ENCODE measurements around the gene PDLIM1. TPM values are rescaled to one million over a fixed set of nuclear protein-coding genes. Genes with fewer than 3 reads are reported as not detected.
A peak's percentile ranks its signal among the peaks of the same experiment; 100 is the strongest.

The PDLIM1 gene
- total RNA-seq, 1 donor from 2014 or later, result 54.7 TPM

- no peak overlapping the region for H3K4me3 ChIP-seq (ENCODE audit: low read depth, low read length)
- H3K27me3 ChIP-seq (ENCODE audit: control insufficient read depth, insufficient read depth, low read length), result no peaks in the 10 kb centered on the region
- no peak for DNase-seq (ENCODE audit: low read depth)
- no peaks in the 10 kb centered on the region for H3K36me3 ChIP-seq (ENCODE audit: control insufficient read depth, insufficient read depth, low read length)
- no peak for TF ChIP-seq CTCF (IDR thresholded peaks at IDR 0.05; ENCODE audit: insufficient read depth, low read length, poor library complexity, severe bottlenecking)
Observed at GRCh38 chr10:95221124-95221523, 69.7 kb downstream of the PDLIM1 start.

GRCh38 chr10:95220539-95220938, 70.3 kb downstream of the PDLIM1 start:
- TF ChIP-seq CTCF (IDR thresholded peaks at IDR 0.05; ENCODE audit: insufficient read depth, low read length, poor library complexity, severe bottlenecking), result no peak
- H3K4me3 ChIP-seq (ENCODE audit: low read depth, low read length), result no peak overlapping the region
- H3K27me3 ChIP-seq (ENCODE audit: control insufficient read depth, insufficient read depth, low read length), result no peaks in the 10 kb centered on the region
- H3K36me3 ChIP-seq (ENCODE audit: control insufficient read depth, insufficient read depth, low read length), result no peaks in the 10 kb centered on the region
- no peak for DNase-seq (ENCODE audit: low read depth)

GRCh38 chr10:95217476-95217875, 73.3 kb downstream of the PDLIM1 start:
- Histone ChIP-seq H3K36me3 (ENCODE audit: control insufficient read depth, insufficient read depth, low read length) (no peaks in the 10 kb centered on the region), H3K27me3 (ENCODE audit: control insufficient read depth, insufficient read depth, low read length) (no peaks in the 10 kb centered on the region), H3K4me3 (ENCODE audit: low read depth, low read length) (no peak overlapping the region)
- DNase-seq (ENCODE audit: low read depth), result no peak
- no peak for TF ChIP-seq CTCF (IDR thresholded peaks at IDR 0.05; ENCODE audit: insufficient read depth, low read length, poor library complexity, severe bottlenecking)

GRCh38 chr10:95214793-95215192, 76.0 kb downstream of the PDLIM1 start:
- DNase-seq (ENCODE audit: low read depth), result peak; percentile 56
- TF ChIP-seq CTCF (IDR thresholded peaks at IDR 0.05; ENCODE audit: insufficient read depth, low read length, poor library complexity, severe bottlenecking), result no peak
- no peak overlapping the region for H3K4me3 ChIP-seq (ENCODE audit: low read depth, low read length)
- H3K36me3 ChIP-seq (ENCODE audit: control insufficient read depth, insufficient read depth, low read length), result no peaks in the 10 kb centered on the region
- H3K27me3 ChIP-seq (ENCODE audit: control insufficient read depth, insufficient read depth, low read length), result no peaks in the 10 kb centered on the region

- no peak for TF ChIP-seq CTCF (IDR thresholded peaks at IDR 0.05; ENCODE audit: insufficient read depth, low read length, poor library complexity, severe bottlenecking)
- DNase-seq (ENCODE audit: low read depth), result no peak
- H3K4me3 ChIP-seq (ENCODE audit: low read depth, low read length), result no peak overlapping the region
- no peaks in the 10 kb centered on the region for H3K36me3 ChIP-seq (ENCODE audit: control insufficient read depth, insufficient read depth, low read length)
- no peaks in the 10 kb centered on the region for H3K27me3 ChIP-seq (ENCODE audit: control insufficient read depth, insufficient read depth, low read length)
Observed at GRCh38 chr10:95214369-95214768, 76.4 kb downstream of the PDLIM1 start.

- Histone ChIP-seq H3K4me3 (ENCODE audit: low read depth, low read length) (no peak overlapping the region), H3K27me3 (ENCODE audit: control insufficient read depth, insufficient read depth, low read length) (no peaks in the 10 kb centered on the region), H3K36me3 (ENCODE audit: control insufficient read depth, insufficient read depth, low read length) (peaks cover 1% of the 10 kb centered on the region)
- TF ChIP-seq CTCF (IDR thresholded peaks at IDR 0.05; ENCODE audit: insufficient read depth, low read length, poor library complexity, severe bottlenecking), result no peak
- no peak for DNase-seq (ENCODE audit: low read depth)
Observed at GRCh38 chr10:95211606-95212279, 79.1 kb downstream of the PDLIM1 start.
